H9 (cell line): ENCODE data around the gene LHX4. TPM values are rescaled to one million over a fixed set of nuclear protein-coding genes. Genes with fewer than 3 reads are reported as not detected.
A peak's percentile ranks its signal among the peaks of the same experiment; 100 is the strongest.

ENCODE experiments used
- DNase-seq: peaks from one replicate; pipeline ENCODE4 v3.0.0-alpha.2; 2017
- H2AFZ ChIP-seq: one replicate; pipeline ENCODE4 v1.6.1; 2013; ENCODE audit warnings: mild to moderate bottlenecking, low read length, control low read depth, moderate library complexity
- H2AK5ac ChIP-seq: 2 replicates; pipeline ENCODE4 v1.6.1; 2013; ENCODE audit warnings: low read length, control low read depth, mixed read lengths; ENCODE audit not compliant: insufficient read length
- H2BK120ac ChIP-seq: one replicate; pipeline ENCODE4 v1.6.1; 2013; ENCODE audit warnings: low read depth, mild to moderate bottlenecking, low read length, control low read depth, inconsistent platforms; ENCODE audit not compliant: poor library complexity, severe bottlenecking
- H2BK12ac ChIP-seq: 2 replicates; pipeline ENCODE4 v1.6.1; 2013; ENCODE audit warnings: low read length, control low read depth, mixed read lengths, low read depth; ENCODE audit not compliant: insufficient read length
- H2BK15ac ChIP-seq: 2 replicates; pipeline ENCODE4 v1.6.1; 2013; ENCODE audit warnings: low read depth, low read length, control low read depth
- H2BK20ac ChIP-seq: one replicate; pipeline ENCODE4 v1.6.1; 2013; ENCODE audit warnings: low read depth, mild to moderate bottlenecking, low read length, control low read depth, inconsistent platforms; ENCODE audit not compliant: poor library complexity, severe bottlenecking
- H2BK5ac ChIP-seq: 2 replicates; pipeline ENCODE4 v1.6.1; 2013; ENCODE audit warnings: low read length, control low read depth, mixed read lengths; ENCODE audit not compliant: insufficient read length
- H3K14ac ChIP-seq: 2 replicates; pipeline ENCODE4 v1.6.1; 2013; ENCODE audit warnings: low read length, control low read depth; ENCODE audit not compliant: insufficient read depth
- H3K18ac ChIP-seq: 2 replicates; pipeline ENCODE4 v1.6.1; 2013; ENCODE audit warnings: low read depth, mild to moderate bottlenecking, mixed read lengths, low read length, control low read depth; ENCODE audit not compliant: insufficient read length
- H3K23ac ChIP-seq: 2 replicates; pipeline ENCODE4 v1.6.1; 2013; ENCODE audit warnings: low read length, control low read depth, mixed read lengths, low read depth; ENCODE audit not compliant: insufficient read length
- H3K23me2 ChIP-seq: 2 replicates; pipeline ENCODE4 v1.6.1; 2013; ENCODE audit warnings: low read depth, mild to moderate bottlenecking, mixed read lengths, low read length, control low read depth; ENCODE audit not compliant: insufficient read length, poor library complexity, severe bottlenecking
- H3K27ac ChIP-seq: 2 replicates; pipeline ENCODE4 v1.5.1; 2013; ENCODE audit warnings: low read length, control low read depth, mixed read lengths, low read depth; ENCODE audit not compliant: insufficient read length
- H3K27me3 ChIP-seq: 2 replicates; pipeline ENCODE4 v1.6.1; 2013; ENCODE audit warnings: low read length, control low read depth, inconsistent platforms; ENCODE audit not compliant: insufficient read depth
- H3K4ac ChIP-seq: 2 replicates; pipeline ENCODE4 v1.6.1; 2013; ENCODE audit warnings: low read depth, mild to moderate bottlenecking, control low read depth, inconsistent platforms, low read length, moderate library complexity
- H3K4me1 ChIP-seq: 2 replicates; pipeline ENCODE4 v1.6.1; 2013; ENCODE audit warnings: low read length, control low read depth, inconsistent platforms; ENCODE audit not compliant: insufficient read depth
- H3K4me2 ChIP-seq: 2 replicates; pipeline ENCODE4 v1.6.1; 2013; ENCODE audit warnings: low read length, control low read depth, mixed read lengths; ENCODE audit not compliant: insufficient read length, insufficient read depth
- H3K56ac ChIP-seq: 2 replicates; pipeline ENCODE4 v1.6.1; 2013; ENCODE audit warnings: low read depth, mild to moderate bottlenecking, mixed read lengths, low read length, control low read depth; ENCODE audit not compliant: insufficient read length
- H3K79me1 ChIP-seq: 2 replicates; pipeline ENCODE4 v1.6.1; 2013; ENCODE audit warnings: low read depth, mild to moderate bottlenecking, moderate library complexity, low read length, control low read depth, inconsistent platforms; ENCODE audit not compliant: insufficient read depth, poor library complexity, severe bottlenecking
- H3K79me2 ChIP-seq: 2 replicates; pipeline ENCODE4 v1.6.1; 2013; ENCODE audit warnings: low read length, control low read depth, inconsistent platforms; ENCODE audit not compliant: insufficient read depth
- H3K9ac ChIP-seq: 2 replicates; pipeline ENCODE4 v1.6.1; 2013; ENCODE audit warnings: low read length, control low read depth, mixed read lengths; ENCODE audit not compliant: insufficient read length; ENCODE audit errors: extremely low read depth
- H3K9me3 ChIP-seq: one replicate; pipeline ENCODE4 v1.6.1; 2013; ENCODE audit warnings: low read depth, low read length, inconsistent platforms; ENCODE audit not compliant: control insufficient read depth
- H3T11ph ChIP-seq: one replicate; pipeline ENCODE4 v1.6.1; 2013; ENCODE audit warnings: mild to moderate bottlenecking, low read length, control low read depth, inconsistent platforms
- H4K20me1 ChIP-seq: one replicate; pipeline ENCODE4 v1.6.1; 2013; ENCODE audit not compliant: control insufficient read depth, insufficient read length, insufficient read depth
- H4K5ac ChIP-seq: 2 replicates; pipeline ENCODE4 v1.6.1; 2013; ENCODE audit warnings: low read depth, mild to moderate bottlenecking, mixed read lengths, low read length, control low read depth; ENCODE audit not compliant: insufficient read length
- H4K8ac ChIP-seq: replicated peaks from 2 replicates; pipeline ENCODE4 v1.6.1; 2013; ENCODE audit warnings: low read length, control low read depth, mixed read lengths, low read depth; ENCODE audit not compliant: insufficient read length
- H4K91ac ChIP-seq: 2 replicates; pipeline ENCODE4 v1.6.1; 2013; ENCODE audit warnings: low read depth, mild to moderate bottlenecking, moderate library complexity, mixed read lengths, low read length, control low read depth; ENCODE audit not compliant: insufficient read length
- H3K27ac Mint-ChIP-seq, 3 experiments: 2 replicates in 2 of 3; 3 replicates in 1 of 3; pipeline ENCODE4 v1.8.0; 2020 to 2021; ENCODE audit warnings: mixed read lengths in 3 of 3, mild to moderate bottlenecking in 1 of 3, moderate library complexity in 1 of 3
- H3K27me3 Mint-ChIP-seq: 2 replicates; pipeline ENCODE4 v1.8.0; 2021; ENCODE audit warnings: low read depth, mild to moderate bottlenecking, moderate library complexity, mixed read lengths
- H3K36me3 Mint-ChIP-seq, 3 experiments: 2 replicates in 2 of 3; 3 replicates in 1 of 3; pipeline ENCODE4 v1.8.0; 2020 to 2021; ENCODE audit warnings: low read depth in 3 of 3, mixed read lengths in 3 of 3; ENCODE audit not compliant: insufficient read depth in 1 of 3
- H3K4me1 Mint-ChIP-seq, 2 experiments: 2 replicates each; pipeline ENCODE4 v1.8.0; 2020; ENCODE audit warnings: mixed read lengths in 2 of 2
- H3K4me3 Mint-ChIP-seq, 2 experiments: 2 replicates in 1 of 2; 3 replicates in 1 of 2; pipeline ENCODE4 v1.8.0; 2020 to 2021; ENCODE audit warnings: mild to moderate bottlenecking in 2 of 2, mixed read lengths in 2 of 2, moderate library complexity in 1 of 2
- H3K9me3 Mint-ChIP-seq, 2 experiments: 2 replicates in 1 of 2; 3 replicates in 1 of 2; pipeline ENCODE4 v1.8.0; 2020; ENCODE audit warnings: mild to moderate bottlenecking in 2 of 2, mixed read lengths in 2 of 2, moderate library complexity in 1 of 2
- WGBS: extraction: QIAGEN DNeasy Blood & Tissue Kit; methylation state at CpG from one replicate; pipeline ENCODE4 v1.1.7; 2013; ENCODE audit warnings: missing lambda C conversion rate, low lambda C conversion rate, mixed read lengths; ENCODE audit not compliant: insufficient read length; ENCODE audit errors: extremely low coverage; 5-methylcytosine and 5-hydroxymethylcytosine counted together
- total RNA-seq: library from RNA; stranded (reverse); gene quantifications from 2 replicates; pipeline ENCODE4 v1.2.1, GENCODE V29; 2021
- TF ChIP-seq, protein P1 (sequence below): fragments of 200-600 bp; sonication (generic); conservative IDR thresholded peaks from 3 replicates; pipeline ENCODE4 v1.8.0; 2021; ENCODE audit warnings: antibody characterized with exemption, mild to moderate bottlenecking

LHX4 gene
- total RNA-seq, 1 experiment from 2014 or later, result 1.9 TPM

DNA sequence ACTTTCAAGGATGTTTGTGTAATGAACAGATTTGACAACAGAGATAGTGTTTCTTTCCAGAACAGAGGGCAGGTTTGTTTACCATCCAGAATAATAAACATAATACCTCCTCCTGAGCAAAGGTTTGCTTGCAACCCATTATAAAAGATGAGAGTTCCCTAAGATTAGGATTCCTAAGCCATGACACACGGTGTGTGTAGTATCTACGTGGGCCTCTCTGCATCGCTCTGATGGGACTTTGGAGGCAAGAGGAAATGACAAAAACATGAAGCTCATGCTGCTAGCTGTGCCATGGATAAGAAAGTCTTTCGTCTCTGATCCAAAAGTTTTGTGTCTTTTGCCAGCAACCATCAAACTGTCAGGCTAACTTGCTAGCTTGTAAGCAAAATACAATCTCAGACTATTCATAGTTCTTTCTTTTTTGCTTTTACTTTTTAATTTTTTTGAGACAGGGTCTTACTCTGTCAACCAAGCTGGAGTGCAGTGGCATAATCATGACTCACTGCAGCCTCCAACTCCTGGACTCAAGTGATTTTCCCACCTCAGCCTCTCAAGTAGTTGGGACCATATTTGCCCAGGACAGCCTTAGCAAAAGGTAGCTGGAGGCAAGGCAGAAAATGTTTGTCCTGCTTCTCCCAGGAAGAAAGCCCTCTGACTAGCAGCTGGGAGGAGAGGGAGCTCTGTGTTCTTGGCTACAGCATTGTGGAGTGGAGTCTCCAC lies 81.1 kb downstream of the LHX4 start:
- H3K27ac Mint-ChIP-seq, result peak overlapping the region in 1 of 3 experiments; percentile 29; a peak in 1 of 7 replicates
- no CpG with 5 or more reads among the region's 4 CpGs for WGBS
- Histone ChIP-seq H4K5ac (no peak overlapping the region), H3K56ac (no peak overlapping the region), H3K18ac (no peak overlapping the region), H3K23me2 (no peaks in the 10 kb centered on the region), H2BK120ac (no peak overlapping the region), H3K9ac (no peak overlapping the region), H2BK5ac (no peak overlapping the region), H2BK12ac (no peak overlapping the region), H4K91ac (no peak overlapping the region), H3K9me3 (no peaks in the 10 kb centered on the region), H3K27me3 (no peaks in the 10 kb centered on the region), H2AFZ (no peak overlapping the region), H3K14ac (no peak overlapping the region; the same call in 1 of the 2 replicates), H3K27ac (no peak overlapping the region), H2BK20ac (no peak overlapping the region), H4K20me1 (no peaks in the 10 kb centered on the region), H3K79me2 (no peaks in the 10 kb centered on the region), H2BK15ac (no peak overlapping the region), H3K4me2 (no peak overlapping the region), H2AK5ac (no peak overlapping the region), H4K8ac (no peak overlapping the region), H3T11ph (no peak overlapping the region), H3K4ac (no peak overlapping the region), H3K79me1 (no peaks in the 10 kb centered on the region), H3K4me1 (peaks cover 2% of the 10 kb centered on the region; the same call in 1 of the 2 replicates), H3K23ac (no peak overlapping the region)
- DNase-seq, result no peak
- H3K36me3 Mint-ChIP-seq, result peaks cover 0 to 2% (median 2%) of the 10 kb centered on the region in 3 experiments; a peak in 4 of 7 replicates
- no peaks in the 10 kb centered on the region for H3K27me3 Mint-ChIP-seq
- H3K4me3 Mint-ChIP-seq, result no peak overlapping the region
- TF ChIP-seq, protein P1, sequence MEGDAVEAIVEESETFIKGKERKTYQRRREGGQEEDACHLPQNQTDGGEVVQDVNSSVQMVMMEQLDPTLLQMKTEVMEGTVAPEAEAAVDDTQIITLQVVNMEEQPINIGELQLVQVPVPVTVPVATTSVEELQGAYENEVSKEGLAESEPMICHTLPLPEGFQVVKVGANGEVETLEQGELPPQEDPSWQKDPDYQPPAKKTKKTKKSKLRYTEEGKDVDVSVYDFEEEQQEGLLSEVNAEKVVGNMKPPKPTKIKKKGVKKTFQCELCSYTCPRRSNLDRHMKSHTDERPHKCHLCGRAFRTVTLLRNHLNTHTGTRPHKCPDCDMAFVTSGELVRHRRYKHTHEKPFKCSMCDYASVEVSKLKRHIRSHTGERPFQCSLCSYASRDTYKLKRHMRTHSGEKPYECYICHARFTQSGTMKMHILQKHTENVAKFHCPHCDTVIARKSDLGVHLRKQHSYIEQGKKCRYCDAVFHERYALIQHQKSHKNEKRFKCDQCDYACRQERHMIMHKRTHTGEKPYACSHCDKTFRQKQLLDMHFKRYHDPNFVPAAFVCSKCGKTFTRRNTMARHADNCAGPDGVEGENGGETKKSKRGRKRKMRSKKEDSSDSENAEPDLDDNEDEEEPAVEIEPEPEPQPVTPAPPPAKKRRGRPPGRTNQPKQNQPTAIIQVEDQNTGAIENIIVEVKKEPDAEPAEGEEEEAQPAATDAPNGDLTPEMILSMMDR, result no peak
- H3K9me3 Mint-ChIP-seq, result no peaks in the 10 kb centered on the region
- H3K4me1 Mint-ChIP-seq, result peaks cover 10 to 12% of the 10 kb centered on the region in 2 experiments
